ENCODE data around the gene TPD52L1. TPM values are rescaled to one million over a fixed set of nuclear protein-coding genes. Genes with fewer than 3 reads are reported as not detected.

Gene TPD52L1
- total and polyA plus RNA-seq, 2 of the 13 experiments (the other 11 are each of a cell fraction or from before 2014, with no cell fraction given), result 0.49 to 0.53 TPM

DNA sequence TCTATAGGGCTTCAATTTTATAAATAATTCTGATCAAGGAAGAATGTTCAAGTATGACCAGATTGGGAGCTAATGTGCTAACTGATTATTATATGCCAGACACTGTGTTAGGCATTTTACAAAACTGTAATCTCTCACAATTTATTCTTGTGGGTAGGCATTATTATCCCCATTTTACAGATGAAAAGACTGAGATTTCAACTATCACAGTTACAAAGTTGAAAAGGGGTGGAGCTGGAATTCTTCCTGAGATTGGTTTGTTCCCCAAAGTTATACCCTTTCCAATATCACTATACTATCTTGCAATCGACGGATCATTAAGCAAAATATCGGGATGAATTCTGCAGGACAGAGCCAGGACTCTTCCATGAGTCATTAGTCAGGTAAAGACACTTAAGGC is 57.1 kb downstream of the TPD52L1 start (continued):
- no peak for TF ChIP-seq SSRP1 (CRISPR knock-in tag; IDR thresholded peaks at IDR 0.05)
- TF ChIP-seq EZH2 (conservative IDR thresholded peaks at IDR 0.05; ENCODE audit: low read depth, low read length), result no peak
- TF ChIP-seq, protein P1, sequence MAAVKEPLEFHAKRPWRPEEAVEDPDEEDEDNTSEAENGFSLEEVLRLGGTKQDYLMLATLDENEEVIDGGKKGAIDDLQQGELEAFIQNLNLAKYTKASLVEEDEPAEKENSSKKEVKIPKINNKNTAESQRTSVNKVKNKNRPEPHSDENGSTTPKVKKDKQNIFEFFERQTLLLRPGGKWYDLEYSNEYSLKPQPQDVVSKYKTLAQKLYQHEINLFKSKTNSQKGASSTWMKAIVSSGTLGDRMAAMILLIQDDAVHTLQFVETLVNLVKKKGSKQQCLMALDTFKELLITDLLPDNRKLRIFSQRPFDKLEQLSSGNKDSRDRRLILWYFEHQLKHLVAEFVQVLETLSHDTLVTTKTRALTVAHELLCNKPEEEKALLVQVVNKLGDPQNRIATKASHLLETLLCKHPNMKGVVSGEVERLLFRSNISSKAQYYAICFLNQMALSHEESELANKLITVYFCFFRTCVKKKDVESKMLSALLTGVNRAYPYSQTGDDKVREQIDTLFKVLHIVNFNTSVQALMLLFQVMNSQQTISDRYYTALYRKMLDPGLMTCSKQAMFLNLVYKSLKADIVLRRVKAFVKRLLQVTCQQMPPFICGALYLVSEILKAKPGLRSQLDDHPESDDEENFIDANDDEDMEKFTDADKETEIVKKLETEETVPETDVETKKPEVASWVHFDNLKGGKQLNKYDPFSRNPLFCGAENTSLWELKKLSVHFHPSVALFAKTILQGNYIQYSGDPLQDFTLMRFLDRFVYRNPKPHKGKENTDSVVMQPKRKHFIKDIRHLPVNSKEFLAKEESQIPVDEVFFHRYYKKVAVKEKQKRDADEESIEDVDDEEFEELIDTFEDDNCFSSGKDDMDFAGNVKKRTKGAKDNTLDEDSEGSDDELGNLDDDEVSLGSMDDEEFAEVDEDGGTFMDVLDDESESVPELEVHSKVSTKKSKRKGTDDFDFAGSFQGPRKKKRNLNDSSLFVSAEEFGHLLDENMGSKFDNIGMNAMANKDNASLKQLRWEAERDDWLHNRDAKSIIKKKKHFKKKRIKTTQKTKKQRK (IDR thresholded peaks at IDR 0.05; ENCODE audit: low read length), result no peak
- no peak for TF ChIP-seq ZNF235 (CRISPR knock-in tag; IDR thresholded peaks at IDR 0.05; ENCODE audit: borderline replicate concordance)
- no peak for TF ChIP-seq MTF1 (CRISPR knock-in tag; IDR thresholded peaks at IDR 0.05)
- TF ChIP-seq, protein P2, sequence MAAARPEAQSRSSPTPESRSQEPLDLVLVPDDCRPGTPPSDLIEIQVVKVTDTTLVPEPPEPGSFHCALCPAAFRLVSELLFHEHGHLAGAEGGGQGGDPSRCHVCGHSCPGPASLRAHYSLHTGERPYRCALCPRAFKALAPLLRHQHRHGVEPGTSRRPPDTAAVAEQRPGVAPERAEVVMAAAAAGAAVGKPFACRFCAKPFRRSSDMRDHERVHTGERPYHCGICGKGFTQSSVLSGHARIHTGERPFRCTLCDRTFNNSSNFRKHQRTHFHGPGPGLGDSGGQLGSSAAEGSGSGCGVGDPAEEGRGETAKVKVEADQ (CRISPR knock-in tag; IDR thresholded peaks at IDR 0.05; ENCODE audit: borderline replicate concordance), result no peak

DNA sequence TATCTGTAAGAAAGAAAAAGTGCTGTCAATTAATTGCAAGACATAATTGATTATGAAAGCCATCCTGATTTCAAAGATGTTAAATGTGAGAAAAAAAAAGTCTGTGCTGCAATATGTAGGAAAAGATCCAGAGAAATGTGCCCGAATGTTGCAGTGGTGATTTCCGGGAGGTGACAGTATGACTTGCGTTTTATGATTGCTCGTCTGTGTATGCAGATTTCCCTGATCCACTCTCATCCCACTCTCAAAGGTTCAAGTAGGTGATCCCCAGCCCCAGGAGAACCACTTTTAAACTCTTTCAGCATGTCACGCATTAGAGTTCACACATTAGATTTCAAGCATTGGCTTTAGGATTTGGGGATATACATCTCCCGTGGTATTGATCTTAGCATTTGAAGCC is 57.8 kb downstream of the TPD52L1 start:
- Histone ChIP-seq H3K79me2 (ENCODE audit: insufficient read depth, low read length) (no peaks in the 10 kb centered on the region), H3K27ac (ENCODE audit: extremely low read length, insufficient read depth, low read length) (no peak overlapping the region), H3K36me3 (replicated peaks in 1 of 2; ENCODE audit: control insufficient read depth in 1 of 2, insufficient read depth in 2 of 2, low read length in 2 of 2) (no peaks in the 10 kb centered on the region), H2AFZ (ENCODE audit: low read length) (no peak overlapping the region), H3K9ac (ENCODE audit: insufficient read depth, low read depth, low read length) (no peak overlapping the region), H3K4me2 (ENCODE audit: low read depth, low read length) (no peak overlapping the region), H3K9me3 (ENCODE audit: low read length) (no peaks in the 10 kb centered on the region), H3K4me1 (ENCODE audit: insufficient read depth, low read length) (no peaks in the 10 kb centered on the region), H3K4me3 (replicated peaks in 1 of 3; ENCODE audit: insufficient read depth in 1 of 3, low read depth in 2 of 3, low read length in 3 of 3) (no peak overlapping the region), H3K27me3 (ENCODE audit: control insufficient read depth in 1 of 2, insufficient read depth in 2 of 2, low read length in 2 of 2) (no peaks in the 10 kb centered on the region), H4K20me1 (ENCODE audit: insufficient read depth, low read length) (no peaks in the 10 kb centered on the region)
- intact Hi-C loops (cut with micrococcal nuclease; ENCODE audit: unreplicated experiment), result no loop called here
- BruUV-seq (replicated peaks), result no TSS peak
- 6% methylated on average over 6 of the region's 6 CpGs for WGBS (ENCODE audit: low lambda C conversion rate)
- in situ Hi-C loops (cut with HindIII; ENCODE audit: extremely low pct_ligation_motif_present, low pct_unique_long_range_greater_than_20kb), result no loop called here
- no peak for DNase-seq (ENCODE audit: low spot score)
- POLR2A ChIA-PET, result no interaction called here
- CTCF ChIA-PET (ENCODE audit: low intra/inter-chr PET ratio, low total read pairs), result no interaction called here
- ATAC-seq, result no peak
- no peak for FAIRE-seq
- TF ChIP-seq, protein P3, sequence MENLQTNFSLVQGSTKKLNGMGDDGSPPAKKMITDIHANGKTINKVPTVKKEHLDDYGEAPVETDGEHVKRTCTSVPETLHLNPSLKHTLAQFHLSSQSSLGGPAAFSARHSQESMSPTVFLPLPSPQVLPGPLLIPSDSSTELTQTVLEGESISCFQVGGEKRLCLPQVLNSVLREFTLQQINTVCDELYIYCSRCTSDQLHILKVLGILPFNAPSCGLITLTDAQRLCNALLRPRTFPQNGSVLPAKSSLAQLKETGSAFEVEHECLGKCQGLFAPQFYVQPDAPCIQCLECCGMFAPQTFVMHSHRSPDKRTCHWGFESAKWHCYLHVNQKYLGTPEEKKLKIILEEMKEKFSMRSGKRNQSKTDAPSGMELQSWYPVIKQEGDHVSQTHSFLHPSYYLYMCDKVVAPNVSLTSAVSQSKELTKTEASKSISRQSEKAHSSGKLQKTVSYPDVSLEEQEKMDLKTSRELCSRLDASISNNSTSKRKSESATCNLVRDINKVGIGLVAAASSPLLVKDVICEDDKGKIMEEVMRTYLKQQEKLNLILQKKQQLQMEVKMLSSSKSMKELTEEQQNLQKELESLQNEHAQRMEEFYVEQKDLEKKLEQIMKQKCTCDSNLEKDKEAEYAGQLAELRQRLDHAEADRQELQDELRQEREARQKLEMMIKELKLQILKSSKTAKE (CRISPR knock-in tag; IDR thresholded peaks at IDR 0.05; ENCODE audit: borderline replicate concordance), result no peak
- no peak for TF ChIP-seq REL (CRISPR knock-in tag; conservative IDR thresholded peaks at IDR 0.05)
- TF ChIP-seq ZSCAN30 (CRISPR knock-in tag; IDR thresholded peaks at IDR 0.05), result no peak
- TF ChIP-seq, protein P4, sequence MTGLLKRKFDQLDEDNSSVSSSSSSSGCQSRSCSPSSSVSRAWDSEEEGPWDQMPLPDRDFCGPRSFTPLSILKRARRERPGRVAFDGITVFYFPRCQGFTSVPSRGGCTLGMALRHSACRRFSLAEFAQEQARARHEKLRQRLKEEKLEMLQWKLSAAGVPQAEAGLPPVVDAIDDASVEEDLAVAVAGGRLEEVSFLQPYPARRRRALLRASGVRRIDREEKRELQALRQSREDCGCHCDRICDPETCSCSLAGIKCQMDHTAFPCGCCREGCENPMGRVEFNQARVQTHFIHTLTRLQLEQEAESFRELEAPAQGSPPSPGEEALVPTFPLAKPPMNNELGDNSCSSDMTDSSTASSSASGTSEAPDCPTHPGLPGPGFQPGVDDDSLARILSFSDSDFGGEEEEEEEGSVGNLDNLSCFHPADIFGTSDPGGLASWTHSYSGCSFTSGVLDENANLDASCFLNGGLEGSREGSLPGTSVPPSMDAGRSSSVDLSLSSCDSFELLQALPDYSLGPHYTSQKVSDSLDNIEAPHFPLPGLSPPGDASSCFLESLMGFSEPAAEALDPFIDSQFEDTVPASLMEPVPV (CRISPR knock-in tag; IDR thresholded peaks at IDR 0.05), result no peak
- TF ChIP-seq, protein P5, sequence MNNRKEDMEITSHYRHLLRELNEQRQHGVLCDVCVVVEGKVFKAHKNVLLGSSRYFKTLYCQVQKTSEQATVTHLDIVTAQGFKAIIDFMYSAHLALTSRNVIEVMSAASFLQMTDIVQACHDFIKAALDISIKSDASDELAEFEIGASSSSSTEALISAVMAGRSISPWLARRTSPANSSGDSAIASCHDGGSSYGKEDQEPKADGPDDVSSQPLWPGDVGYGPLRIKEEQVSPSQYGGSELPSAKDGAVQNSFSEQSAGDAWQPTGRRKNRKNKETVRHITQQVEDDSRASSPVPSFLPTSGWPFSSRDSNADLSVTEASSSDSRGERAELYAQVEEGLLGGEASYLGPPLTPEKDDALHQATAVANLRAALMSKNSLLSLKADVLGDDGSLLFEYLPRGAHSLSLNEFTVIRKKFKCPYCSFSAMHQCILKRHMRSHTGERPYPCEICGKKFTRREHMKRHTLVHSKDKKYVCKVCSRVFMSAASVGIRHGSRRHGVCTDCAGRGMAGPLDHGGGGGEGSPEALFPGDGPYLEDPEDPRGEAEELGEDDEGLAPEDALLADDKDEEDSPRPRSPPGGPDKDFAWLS (CRISPR knock-in tag; IDR thresholded peaks at IDR 0.05; ENCODE audit: borderline replicate concordance), result no peak
- no peak for TF ChIP-seq NONO (IDR thresholded peaks at IDR 0.05)
- TF ChIP-seq NONO (CRISPR knock-in tag; conservative IDR thresholded peaks at IDR 0.05), result no peak
- no peak for TF ChIP-seq ATAD3A (CRISPR knock-in tag; IDR thresholded peaks at IDR 0.05)
